NCI-H2029 (cell line): Measurements from ENCODE around the gene TNFRSF19.
A peak's percentile ranks its signal among the peaks of the same experiment; 100 is the strongest.

Experiments used
- DNase-seq: peaks from one replicate; lab custom pipeline; 2025; lab: John Stamatoyannopoulos, UW

Gene TNFRSF19

DNA sequence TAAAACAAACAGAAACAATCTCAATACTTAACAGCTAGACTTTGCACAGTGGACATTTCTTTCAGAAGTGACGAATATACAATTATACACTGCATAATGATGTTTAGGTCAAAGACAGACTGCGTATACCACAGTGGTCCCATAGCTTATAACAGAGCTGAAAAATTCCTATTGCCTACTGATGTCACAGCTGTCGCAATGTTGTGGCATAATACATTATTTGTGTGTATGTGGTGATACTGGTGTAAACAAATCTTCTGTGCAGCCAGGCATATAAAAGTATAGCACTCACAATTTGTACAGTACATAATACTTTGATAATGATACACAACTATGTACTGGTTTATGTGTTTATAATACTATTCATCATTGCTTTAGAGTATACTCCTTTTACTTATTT, 116.7 kb downstream of the TNFRSF19 start:
- no peak for DNase-seq

DNA sequence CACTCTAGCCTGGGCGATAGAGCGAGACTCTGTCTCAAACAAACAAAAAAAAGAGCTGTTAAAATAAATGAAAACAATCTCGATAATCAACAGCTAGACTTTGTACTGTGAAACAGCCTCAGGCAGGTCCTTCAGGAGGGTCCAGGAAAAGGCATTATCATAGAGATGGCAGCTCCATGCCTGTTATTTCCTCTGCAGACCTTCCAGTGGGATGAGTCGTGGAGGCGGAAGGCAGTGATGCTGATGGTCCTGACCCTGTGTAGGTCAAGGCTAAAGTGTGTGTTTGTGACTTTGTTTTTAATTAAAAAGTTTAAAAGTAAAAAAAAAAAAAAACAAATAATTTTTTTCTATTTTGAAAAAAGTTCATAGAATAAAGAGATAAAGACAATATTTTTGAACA, 117.4 kb downstream of the TNFRSF19 start:
- no peak for DNase-seq

DNA sequence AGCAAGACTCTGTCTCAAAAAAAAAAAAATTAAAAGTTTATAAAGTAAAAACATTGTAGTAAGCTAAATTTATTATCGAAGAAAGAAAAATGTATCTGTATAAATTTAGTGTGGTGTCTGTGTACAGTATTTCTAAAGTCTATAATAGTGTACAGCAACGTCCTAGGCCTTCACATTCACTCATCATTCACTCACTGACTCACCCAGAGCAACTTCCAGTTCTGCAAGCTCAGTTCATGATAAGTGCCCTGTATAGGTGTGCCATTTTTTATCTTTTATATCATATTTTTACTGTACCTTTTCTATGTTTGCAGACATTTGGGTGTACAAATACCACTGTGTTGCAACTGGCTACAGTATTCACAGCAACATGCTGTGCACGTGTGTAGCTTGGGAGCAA, 118.1 kb downstream of the TNFRSF19 start:
- DNase-seq = no peak

DNA sequence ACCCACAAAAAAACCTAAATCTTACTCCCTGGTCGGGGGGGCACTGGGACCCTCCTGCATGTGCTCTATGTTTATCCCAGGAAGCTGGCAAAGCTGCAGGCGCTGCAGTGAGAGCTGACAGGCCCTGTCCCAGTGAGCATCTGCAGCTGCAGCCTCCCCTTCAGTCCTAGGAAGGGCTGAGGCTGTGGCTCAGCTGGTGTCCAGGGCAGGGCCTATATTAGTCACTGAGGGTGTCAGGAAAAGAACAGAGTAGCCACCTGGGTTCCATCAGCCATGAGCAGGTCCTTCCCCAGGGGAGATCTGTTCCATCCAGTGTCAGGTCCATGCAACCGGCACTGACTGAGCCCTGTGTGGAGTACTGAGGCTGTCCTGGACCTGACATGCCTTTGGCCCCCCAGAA, 120.5 kb downstream of the TNFRSF19 start:
- DNase-seq = no peak

DNA sequence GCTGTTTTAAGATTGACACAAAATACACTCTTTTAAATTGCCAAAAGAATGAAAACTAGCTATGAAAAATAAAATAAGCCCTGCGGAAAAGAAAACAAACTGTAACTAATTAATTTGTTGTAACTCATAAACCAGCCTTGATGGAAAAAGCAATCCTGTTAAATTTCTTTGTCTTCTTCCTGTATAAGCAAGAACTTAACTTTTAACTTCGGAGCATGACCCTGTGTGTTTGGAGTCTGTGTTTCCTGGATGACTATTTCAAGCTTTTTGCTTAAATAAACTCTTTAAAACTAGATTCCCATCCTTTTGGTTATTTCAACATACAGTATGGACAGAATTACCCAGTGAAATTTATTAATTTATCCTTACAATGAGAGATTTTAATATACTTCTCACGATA, 122.6 kb downstream of the TNFRSF19 start:
- DNase-seq = no peak

DNA sequence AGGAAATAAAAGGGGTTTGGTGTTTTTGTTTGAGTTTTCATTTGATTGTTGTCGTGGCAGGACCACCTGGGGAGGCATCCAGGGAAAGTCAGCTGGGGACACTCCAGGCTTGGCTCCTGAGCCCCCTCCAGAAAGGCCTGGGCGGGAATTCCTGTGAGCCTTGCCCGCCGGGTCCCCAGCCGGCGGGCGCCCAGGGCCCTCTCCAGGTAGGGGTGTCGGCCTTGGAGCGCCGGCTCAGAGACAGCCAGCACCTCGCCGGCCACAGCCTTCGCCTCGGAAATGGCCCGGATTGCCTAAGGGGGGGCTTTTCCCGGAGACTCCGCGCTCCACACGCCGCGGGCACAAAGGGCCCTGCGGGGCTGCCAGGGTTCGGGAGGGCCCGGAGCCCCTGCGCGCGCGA, 125.0 kb downstream of the TNFRSF19 start:
- DNase-seq = no peak

DNA sequence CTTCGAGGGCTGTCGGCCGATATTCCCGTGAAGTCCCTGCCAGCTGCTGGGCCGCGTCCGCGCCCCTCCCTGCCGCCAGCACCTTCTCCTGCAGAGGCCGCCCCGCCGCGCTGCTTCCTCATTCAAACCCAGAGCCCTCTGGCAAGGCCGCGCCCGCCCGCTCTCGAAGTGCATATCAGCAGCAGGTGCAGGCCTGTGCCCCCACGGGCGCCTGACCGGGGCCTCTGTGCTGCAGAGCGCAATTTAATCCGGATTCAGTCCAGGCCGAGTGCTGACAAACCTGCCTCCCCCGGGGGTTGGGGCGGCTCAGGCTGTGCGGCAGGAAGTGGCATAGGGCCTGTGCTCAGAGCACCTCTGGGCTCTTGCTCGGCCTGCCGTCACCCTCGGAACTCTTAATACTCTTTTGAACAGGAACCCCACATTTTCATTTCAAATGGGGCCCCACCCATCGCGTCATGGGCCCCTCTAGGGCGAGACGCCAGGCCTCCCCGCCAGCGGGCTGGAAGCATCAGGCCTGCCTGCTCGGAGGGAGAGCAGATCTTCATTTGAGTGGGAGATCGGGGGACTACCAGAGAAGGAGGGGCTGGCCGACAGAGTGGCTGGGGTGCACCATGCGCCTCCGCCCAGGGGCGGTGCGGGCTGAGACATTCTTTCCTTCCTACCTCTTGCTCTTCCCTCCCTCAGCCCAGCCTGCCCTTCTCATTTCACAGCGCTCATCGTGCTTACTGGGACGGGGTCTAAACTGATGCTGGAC, 125.7 kb downstream of the TNFRSF19 start:
- DNase-seq = peak; percentile 36

DNA sequence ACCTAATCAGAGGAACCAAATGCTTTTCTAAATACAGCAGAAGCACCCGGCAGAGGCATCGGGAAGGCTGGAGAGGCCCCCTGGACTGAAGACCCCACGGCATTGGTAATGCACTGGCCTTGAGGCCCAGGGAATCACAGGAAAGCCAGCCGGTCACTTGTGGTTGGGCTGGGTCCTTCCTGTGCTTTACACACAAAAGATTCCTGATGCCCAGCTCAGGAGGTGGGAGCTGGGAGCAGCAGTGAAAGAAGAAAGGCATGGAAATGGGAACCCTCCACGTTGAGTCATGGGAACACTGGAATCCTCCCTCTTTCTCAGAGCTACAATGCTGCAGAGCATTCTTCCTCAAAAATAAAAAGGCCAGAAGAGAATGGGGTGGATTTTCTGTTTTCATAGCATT, 126.4 kb downstream of the TNFRSF19 start:
- DNase-seq = no peak

DNA sequence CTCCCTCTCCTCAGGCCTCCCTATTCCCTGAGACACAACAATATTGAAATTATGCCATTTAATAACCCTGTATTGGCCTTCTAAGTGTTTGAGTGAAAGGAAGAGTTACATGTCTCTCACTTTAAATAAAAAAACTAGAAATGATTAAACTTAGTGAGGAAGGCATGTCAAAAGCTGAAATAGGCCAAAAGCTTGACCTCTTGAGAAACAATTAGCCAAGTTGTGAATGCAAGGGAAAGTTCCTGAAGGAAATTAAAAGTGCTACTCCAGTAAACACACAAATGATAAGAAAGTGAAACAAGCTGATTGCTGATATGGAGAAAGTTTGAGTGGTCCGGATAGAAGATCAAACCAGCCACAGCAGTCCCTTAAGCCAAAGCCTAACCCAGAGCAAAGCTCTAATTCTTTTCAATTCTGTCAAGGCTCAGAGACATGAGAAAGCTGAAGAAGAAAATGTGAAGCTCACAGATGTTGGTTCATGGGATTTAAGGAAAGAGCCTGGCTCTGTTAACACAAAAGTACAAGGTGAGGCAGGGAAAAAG, 127.6 kb downstream of the TNFRSF19 start:
- no peak for DNase-seq

DNA sequence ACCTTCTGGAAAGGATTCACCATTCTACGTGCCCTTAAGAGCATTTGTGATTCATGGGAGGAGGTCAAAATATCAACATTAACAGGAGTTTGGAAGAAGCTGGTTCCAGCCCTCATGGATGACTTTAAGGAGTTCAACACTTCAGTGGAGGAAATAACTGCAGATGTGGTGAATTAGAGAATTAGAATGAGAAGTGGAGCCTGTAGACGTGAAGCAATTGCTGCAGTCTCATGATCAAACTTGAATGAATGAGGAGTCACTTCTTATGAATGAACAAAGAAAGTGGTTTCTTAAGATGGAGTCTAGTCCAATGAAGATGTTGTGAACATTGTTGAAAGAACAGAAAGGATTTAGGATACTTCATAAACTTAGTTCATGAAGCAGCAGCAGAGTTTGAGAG, 129.1 kb downstream of the TNFRSF19 start:
- DNase-seq = no peak

DNA sequence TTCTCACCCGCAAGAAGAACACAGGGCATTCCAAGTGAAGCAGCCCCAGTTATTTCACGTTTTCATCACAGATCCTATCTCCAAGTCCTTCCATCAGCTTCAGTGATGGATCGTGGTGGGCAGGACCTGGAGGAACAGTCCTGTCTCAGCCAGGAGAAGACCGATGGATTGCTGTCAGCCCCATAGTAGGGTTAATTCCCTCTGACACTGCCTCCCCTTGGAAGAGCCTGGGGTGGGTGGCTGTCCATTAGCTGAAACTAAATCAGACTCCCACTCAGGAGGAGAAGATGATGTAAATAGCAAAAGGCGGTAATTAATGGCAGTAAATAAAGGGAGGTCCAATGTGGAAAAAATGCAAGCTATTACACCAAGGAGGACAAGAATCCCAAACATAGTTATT, 131.0 kb downstream of the TNFRSF19 start:
- DNase-seq = no peak

DNA sequence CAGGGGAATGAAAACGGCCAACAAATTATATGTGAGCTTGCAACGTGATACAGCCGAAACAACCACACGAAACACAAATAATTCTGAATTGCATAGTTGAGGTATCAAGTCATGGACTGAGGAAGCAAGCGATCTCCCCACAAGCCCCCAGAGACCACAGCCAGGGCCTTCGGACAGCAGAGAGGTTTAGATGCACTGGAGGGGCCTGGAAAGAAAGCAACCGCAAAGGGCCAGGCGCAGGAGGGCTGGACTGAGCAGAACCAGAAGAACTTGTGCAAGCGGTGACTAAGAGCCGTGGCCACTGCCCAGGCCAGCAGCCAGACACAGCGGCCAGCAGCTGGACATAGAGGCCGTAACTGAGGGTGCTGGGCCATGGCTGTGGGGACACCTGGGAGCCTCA, 131.4 kb downstream of the TNFRSF19 start:
- DNase-seq = no peak

DNA sequence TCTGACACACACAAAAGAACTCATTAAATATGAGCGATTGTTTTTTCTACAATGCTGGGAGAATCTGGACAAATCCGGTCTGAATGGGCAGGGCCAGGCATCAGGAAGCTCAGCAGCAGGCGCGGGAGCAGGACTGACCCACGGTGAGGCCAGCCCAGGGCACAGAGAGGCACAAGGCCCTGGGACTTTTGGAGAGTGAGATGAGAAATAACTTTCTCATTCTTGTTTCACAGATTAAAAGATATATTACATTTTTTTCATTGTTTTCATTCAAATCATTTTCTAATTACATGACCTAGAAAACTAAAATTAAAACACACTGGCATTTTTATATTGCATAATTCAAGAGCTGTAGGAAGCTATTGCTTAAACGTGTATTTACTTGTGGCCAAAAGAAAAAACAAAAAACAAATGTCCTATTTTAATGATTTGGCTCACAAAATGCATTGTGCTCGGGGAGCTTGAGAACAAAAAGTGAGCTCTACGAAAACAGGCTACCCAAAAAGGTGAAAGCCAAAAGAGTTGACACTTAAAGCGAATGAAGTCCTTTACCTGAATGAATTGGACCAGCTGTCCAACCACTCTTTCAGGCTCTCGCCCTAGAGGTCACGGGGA, 133.1 kb downstream of the TNFRSF19 start:
- DNase-seq = no peak

DNA sequence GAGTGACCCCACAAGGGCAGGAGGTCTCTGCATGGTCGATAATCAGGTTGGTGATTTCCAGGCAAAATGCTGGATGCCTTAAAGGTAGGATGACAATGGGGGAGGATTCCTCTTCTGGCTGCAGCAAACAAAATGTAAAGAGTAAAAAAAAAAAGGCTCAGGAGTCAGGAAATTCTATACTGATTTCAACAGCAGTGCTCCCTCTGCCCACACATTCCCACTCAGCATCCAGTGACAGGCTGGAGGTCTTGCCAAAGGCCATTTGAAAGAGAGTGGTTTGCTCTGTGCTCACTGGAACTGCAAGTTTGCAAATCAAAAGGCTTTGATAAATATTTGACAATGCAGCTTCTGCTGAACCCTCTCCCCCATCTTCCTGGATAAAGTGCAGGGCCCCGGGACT, 135.4 kb downstream of the TNFRSF19 start:
- no peak for DNase-seq

DNA sequence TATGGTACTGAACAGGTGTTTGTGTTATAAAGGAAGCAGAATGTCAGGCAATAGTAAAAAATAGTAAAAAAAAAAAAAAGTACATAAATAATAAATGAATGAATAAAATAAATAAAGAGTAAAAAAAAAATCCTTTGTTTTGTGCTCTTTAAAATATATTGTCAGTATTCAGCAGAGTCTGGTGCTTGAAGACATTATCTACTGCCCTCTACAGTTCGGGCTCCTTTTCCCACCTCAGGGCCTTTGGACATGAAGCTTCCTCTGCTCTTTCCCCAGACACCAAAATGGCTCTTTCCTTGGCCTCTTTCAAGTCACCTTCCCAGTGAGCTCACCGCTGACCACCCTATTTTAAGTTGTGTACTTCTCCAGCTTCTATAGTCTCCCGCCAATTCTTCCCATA, 137.5 kb downstream of the TNFRSF19 start:
- DNase-seq = no peak

DNA sequence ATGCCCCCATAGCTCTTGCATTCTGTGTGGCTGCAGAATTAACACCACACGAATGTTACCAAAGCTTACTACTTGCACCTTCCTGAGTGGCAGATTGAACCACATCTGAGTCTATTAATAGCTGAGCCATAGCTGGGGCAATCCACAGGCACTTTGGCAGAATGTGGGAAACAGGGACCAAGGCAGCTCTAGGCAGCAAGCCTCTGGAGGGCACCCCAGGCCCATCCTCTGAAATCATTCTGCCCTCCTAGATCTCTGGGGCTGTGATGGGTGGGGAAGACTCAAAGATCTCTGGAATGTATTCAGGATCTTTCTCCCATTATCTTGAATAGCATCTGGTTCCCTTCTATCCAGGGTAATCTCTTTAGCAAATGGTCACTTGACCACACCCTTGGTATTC, 139.3 kb downstream of the TNFRSF19 start:
- no peak for DNase-seq

DNA sequence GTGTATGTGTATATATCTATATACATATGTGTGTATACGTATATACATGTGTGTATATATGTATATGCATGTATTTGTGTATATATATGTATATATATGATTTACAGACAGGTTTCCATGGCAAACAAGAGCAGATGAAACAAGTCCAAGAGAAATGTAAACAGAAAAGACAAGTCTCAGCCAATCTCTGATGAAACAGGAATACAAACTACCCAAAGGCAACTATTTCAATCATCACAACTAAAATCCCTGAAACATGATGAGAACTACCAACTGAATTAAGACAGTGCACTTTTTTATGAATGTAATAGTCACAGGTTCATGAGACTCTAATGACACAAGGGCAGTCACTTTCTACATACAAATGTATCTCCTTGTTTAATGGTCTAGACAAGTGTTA, 140.2 kb downstream of the TNFRSF19 start:
- DNase-seq = no peak

DNA sequence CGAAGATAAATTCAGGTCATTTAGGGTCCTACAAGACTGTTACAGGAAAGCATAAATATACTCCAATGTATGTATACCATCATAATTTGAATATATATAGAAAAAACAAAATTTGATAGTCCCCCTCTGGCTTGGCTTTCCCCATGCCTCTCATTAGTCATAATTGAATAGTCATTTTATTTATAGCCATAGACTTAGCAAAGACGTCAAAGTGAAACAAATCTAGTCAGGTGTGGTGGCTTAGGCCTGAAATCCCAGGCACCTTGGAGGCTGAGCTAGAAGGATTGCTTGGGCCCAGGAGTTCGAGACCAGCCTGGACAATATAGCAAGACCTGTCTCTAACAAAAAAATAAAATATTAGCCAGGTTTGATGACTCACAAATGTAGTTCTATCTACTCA, 141.1 kb downstream of the TNFRSF19 start:
- DNase-seq = no peak

DNA sequence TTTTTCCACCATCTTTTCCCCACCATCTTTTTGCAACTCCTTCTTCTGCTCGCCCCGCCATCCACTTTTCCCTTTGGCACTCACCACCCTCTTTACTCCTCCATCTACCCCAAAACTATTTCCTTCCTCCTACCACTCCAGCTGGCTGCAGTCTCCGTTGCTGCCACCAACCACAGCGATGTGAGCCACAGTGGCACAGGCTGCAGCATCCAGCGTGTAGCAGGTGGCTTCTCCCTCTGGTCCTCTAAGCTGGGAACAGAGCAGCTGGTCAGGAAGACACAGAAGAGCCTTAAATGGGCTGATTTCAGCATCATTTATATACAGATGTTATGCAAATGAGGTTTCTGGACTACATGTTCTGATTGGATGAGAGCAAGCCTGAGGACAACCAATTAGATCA, 144.5 kb downstream of the TNFRSF19 start:
- DNase-seq = no peak

DNA sequence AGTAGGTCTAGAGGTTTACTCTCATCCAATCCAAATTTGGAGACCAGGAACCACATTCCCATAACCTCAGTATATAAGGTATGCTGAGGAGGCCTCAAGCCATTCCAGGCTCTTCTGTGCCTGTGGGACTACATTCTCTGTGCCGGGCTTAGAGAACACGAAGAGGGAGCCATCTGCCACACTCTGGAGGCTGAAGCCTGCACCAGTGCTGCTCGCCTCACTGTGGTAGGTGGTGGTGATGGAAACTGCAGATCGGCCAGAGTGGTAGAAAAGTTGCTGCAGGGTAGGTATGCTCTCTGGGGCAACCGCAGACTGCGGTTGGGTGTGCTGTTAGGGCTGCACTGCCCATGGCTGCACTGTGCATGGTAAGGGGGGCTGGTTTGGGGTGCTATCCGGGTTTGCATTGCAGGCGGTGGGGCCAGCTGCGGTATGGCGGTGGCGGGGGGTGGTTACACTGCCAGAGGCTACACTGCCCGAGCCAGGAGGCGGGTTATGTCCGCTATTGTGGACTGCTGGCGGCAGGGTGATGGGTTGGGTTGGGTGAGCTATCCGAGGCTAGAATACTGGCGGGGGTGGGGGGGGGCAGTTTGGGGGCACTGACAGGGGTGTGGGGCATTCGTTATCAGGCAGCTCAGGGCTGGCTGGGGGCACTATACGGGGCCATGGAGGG, 145.0 kb downstream of the TNFRSF19 start:
- no peak for DNase-seq

DNA sequence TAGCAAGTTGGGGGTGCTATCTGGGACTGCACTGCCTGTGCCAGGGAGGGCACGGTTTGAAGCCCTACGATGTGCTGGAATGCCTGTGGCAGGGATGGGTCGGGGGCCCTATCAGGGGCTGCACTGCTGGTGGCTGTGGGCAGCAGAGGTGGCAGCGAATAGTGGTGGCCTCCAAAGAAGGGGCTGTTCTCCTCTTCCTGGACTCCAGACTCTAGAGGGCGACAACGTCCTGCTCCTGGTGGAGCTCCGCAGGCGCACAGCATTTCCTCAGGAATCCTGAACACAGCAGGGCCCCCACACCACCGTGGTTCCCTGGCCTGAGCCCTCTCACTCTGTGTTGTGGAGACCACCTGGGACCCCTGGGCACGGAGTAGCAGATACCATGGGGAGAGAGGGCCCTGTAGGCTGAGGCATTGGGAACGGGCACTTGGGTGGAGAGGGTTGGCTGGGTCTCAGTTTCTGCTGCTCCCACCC, 145.6 kb downstream of the TNFRSF19 start:
- no peak for DNase-seq

DNA sequence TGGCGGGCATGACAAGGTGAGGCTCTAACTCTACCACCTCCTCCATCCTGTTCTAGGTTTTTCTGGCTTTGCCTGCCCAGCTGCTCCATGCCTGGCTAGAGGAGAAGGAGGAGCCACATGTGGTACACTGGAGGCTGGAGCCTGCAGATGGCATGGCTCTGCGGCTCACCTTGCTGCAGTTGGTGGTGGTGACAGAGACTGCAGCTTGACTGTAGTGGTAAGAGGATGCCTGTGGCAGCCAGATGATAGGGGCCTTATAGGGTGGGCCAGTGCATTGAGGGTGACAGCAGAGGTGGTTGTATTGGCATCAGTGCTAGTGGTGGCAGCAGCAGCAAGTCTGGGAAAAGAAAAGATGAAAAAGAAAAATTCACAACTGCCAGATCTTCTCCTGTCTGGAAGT, 146.2 kb downstream of the TNFRSF19 start:
- no peak for DNase-seq

DNA sequence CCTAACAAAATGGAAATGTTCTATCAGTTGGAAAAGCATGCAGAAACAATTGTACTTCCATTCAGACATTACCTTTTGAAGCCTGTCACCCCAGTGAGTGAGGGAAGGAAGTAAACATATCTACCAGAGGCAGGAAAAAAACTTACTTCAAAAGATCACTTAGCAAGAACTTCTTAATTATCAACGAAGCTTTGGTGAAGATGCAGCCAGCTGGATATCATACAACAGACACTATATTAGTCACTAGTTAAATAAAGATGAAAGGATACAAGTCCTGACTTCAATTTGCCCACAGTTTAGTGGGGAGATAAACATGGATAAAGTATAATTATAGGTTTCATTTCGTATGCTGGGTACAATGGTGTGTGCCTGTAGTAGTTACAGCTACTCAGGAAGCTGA, 148.8 kb downstream of the TNFRSF19 start:
- no peak for DNase-seq
